T-helper 1 cell treated with Interleukin-12 subunit alpha and Interleukin-12 subunit beta and Interleukin-4 antibody, amounts not matched to agents 30 μg/mL and 1 μg/mL, for 36 hours (primary cell): Measurements from ENCODE around the gene MIXL1.
"Not testable (repeated sequence)": the region's sequence is repeated elsewhere in the genome, so short reads cannot be mapped to it uniquely, and the experiment has no call there.

Source experiments
- H3K27ac Mint-ChIP-seq: one replicate; pipeline ENCODE4 v1.8.0; 2021; ENCODE audit warnings: mild to moderate bottlenecking, mixed read lengths
- H3K27me3 Mint-ChIP-seq: one replicate; pipeline ENCODE4 v1.8.0; 2021; ENCODE audit warnings: low read depth, mixed read lengths
- H3K36me3 Mint-ChIP-seq: one replicate; pipeline ENCODE4 v1.8.0; 2021; ENCODE audit warnings: low read depth, mixed read lengths
- H3K4me1 Mint-ChIP-seq: one replicate; pipeline ENCODE4 v1.8.0; 2021; ENCODE audit warnings: low read depth, mixed read lengths
- H3K4me3 Mint-ChIP-seq: one replicate; pipeline ENCODE4 v1.8.0; 2021; ENCODE audit warnings: mild to moderate bottlenecking, moderate library complexity, mixed read lengths
- H3K9me3 Mint-ChIP-seq: one replicate; pipeline ENCODE4 v1.8.0; 2021; ENCODE audit warnings: mixed read lengths

The MIXL1 gene

DNA sequence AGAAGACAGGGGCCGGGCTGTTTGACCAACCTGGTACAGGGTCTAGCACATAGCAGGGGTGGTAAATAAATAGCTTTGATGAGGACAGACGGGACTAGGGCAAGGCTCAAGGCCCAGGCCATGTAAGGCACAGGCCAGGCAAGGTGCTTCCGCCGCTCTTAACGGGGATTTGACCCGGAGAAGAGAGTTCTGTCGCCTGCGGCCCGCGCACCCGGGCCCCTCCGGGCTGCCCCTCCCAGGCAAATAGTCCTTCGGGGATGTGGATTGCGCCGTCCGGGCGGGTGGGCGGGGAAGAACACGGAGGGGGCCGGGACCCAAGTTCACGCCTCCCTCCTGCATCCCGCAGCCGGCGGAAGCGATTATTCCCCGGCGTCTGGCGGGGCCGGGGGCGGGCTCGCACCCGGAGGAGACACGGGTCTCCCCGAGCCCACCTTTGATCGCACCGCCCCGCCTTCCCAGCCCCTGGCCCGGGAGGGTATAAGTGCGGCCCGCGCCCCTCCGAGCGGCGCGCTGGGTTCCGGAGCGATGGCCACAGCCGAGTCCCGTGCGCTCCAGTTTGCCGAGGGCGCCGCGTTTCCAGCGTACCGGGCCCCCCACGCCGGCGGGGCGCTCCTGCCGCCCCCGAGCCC is at the start of gene MIXL1:
Gene MIXL1 (plus strand): TSS at position 508 of the 629 bp plus-strand sequence. CDS start 18 bp downstream, at position 526.
- peaks cover 4% of the 10 kb centered on the region for H3K36me3 Mint-ChIP-seq
- H3K4me3 Mint-ChIP-seq, result peak within 1 kb of the TSS; percentile 70
- H3K27ac Mint-ChIP-seq, result no peak within 1 kb of the TSS
- no peaks in the 10 kb centered on the region for H3K9me3 Mint-ChIP-seq
- peaks cover 7% of the 10 kb centered on the region for H3K4me1 Mint-ChIP-seq
- H3K27me3 Mint-ChIP-seq, result peaks cover 50% of the 10 kb centered on the region

DNA sequence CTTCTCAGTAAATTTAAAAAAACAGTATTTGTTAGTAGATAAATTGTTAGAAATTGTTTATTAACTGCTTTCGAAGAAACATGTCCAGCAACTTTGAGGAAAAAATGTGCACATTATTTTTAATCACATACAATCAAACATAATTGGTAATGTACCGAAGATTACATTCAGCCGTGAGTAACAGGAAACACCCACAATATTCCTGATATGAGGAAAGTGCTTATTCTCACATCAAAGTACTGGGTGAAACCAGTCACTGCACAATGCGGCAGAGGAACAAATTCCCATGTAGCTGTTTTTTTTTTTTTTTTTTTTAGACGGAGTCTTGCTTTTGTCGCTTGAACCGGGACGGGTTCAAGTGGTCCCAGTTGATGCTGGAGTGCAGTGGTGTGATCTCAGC is 46.6 kb upstream of the MIXL1 start:
- H3K9me3 Mint-ChIP-seq, result peaks cover 3% of the 10 kb centered on the region
- no peak overlapping the region for H3K27ac Mint-ChIP-seq
- no peak overlapping the region for H3K4me3 Mint-ChIP-seq
- peaks cover 26% of the 10 kb centered on the region for H3K36me3 Mint-ChIP-seq
- H3K27me3 Mint-ChIP-seq, result no peaks in the 10 kb centered on the region
- H3K4me1 Mint-ChIP-seq, result peaks cover 19% of the 10 kb centered on the region

DNA sequence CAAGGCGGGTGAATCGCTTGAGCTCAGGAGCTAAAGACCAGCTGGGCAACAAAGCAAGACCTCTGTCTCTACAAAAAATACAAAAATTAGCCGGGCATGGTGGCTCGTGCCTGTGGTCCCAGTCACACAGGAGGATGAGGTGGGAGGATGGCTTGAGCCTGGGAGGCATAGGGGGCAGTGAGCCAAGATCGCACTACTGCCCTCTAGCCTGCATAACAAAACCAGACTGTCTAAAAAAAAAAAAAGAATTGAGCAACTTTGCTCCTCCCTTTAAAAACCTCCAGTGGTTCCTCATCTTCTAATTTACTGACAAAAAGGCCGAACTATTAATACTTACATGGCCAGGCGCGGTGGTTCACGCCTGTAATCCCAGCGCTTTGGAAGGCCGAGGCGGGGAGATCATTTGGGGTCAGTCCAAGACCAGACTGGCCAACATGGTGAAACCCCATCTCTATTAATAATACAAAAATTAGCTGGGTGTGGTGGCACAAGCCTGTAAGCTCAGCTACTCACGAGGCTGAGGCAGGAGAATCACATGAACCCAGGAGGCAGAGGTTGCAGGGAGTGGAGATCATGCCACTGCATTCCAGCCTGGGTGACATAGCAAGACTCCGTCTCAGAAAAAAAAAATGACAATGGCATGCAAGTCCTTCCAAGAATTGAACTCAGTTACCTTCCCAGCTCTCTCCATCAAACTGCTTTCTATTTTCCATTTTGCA is 41.3 kb upstream of the MIXL1 start:
- Mint-ChIP-seq H3K36me3 (peaks cover 26% of the 10 kb centered on the region), H3K4me1 (peaks cover 34% of the 10 kb centered on the region), H3K4me3 (no peak overlapping the region), H3K27ac (no peak overlapping the region), H3K27me3 (no peaks in the 10 kb centered on the region), H3K9me3 (peaks cover 3% of the 10 kb centered on the region)

DNA sequence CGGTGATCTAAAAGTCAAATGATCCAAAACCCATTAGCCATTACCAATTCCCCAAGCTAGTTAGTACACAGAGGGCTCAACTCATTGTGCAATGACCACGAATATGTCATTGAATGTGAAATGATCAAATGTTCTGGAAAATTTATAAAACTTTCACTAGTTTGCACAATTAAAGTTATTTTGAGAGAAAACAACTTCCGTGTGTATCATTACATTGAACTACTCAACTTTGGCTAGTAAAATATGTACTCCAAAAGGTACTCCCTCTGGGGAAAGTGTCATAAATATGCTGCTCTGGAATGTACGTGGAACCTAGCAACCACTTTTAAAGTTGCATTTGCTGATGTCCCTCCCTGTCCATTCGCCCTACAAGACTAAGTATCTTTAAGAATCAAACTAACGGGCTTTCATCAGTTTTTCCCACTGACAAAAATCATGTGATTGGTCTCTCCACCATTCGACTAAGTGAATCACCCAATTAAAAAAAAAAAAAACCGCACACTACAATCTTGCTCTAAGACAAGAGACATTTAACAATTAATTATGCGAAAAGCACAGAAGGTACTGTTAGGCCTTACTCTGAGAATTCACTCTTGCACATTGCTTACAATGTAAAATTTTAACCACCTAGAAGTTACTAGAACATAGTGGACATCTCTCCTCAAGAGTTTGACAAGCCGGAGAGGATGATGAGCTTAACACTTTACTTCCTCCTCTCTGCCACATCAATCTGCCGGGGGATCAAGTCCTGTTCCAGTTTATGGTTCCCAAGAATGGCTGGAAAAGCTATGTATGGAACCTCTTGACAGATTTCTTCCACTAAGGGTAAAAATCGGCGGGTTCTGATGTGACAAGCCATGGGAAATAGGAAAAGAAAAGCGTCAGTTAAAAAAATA is 38.1 kb upstream of the MIXL1 start:
- Mint-ChIP-seq H3K36me3 (peaks cover 11% of the 10 kb centered on the region), H3K4me3 (peak overlapping the region; percentile 97), H3K9me3 (no peaks in the 10 kb centered on the region), H3K27me3 (no peaks in the 10 kb centered on the region), H3K27ac (peak overlapping the region; percentile 94), H3K4me1 (peaks cover 23% of the 10 kb centered on the region)

DNA sequence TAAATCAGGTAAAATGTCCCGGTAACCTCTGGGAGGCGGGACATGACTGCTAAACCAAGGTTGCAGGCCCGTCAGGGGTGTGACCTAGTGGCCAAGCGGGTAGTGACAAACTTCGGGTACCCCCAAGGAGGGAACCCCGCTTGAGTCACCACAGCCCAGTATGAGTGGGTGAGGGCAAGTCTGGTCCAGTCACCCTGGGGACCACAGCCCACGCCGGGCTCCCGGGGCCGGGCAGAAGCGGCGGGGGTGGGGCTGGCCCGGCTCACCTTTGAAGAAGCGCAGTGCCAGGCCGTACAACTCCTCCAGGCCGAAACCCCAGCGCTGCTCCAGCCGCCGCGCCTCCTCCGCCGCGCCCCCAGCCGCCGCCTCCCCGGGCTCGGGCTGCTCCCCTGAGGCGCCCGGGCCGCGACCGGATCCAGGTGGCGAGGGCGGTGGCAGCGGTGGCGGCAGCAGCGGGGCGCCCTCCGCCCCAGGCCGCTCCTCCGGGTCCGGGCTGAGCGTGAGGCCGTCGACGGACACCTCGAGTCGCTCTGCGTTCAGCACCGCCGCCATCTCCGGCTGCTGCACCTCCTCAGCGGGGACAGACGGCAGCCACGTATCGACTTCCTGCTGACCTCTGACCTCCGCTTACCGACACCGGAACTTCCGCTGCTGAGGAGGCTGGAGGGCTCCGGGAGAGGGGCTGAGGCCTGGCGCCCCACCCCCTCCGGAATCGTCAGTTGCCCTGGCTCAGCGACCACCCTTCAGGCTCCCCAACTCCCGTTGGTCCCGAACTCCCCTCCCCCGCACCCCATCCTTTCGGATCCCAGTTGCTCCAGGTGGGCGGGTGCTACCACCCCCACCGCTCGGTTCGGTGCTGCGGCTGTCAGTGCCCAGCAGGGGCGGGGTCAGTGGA is 37.1 kb upstream of the MIXL1 start, which contains the start of gene ACBD3:
Gene ACBD3 (minus strand): TSS at position 618 of the 895 bp plus-strand sequence. CDS start 66 bp downstream, at position 552.
- Mint-ChIP-seq H3K4me3 (peak within 1 kb of the TSS; percentile 97), H3K27ac (peak within 1 kb of the TSS; percentile 94), H3K9me3 (no peaks in the 10 kb centered on the region), H3K27me3 (no peaks in the 10 kb centered on the region), H3K4me1 (peaks cover 23% of the 10 kb centered on the region), H3K36me3 (peaks cover 9% of the 10 kb centered on the region)

DNA sequence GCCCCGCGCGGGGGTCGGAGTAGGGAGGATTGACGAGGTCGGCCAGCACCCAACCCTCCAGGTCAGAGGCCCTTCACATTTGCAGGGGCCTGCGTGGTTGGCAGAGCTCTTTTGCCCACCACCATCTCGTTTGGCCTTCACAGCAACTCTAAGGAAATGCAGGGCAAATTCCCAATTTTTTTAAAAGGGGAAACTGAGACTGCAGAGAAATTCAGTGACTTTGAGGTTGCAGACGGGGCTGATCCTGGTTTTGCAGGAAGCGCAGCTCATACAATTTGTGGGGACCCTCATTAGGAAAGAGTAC is 36.5 kb upstream of the MIXL1 start:
- peak overlapping the region; percentile 91 for H3K4me3 Mint-ChIP-seq
- H3K4me1 Mint-ChIP-seq, result peaks cover 21% of the 10 kb centered on the region
- peaks cover 7% of the 10 kb centered on the region for H3K36me3 Mint-ChIP-seq
- H3K27ac Mint-ChIP-seq, result peak overlapping the region; percentile 89
- no peaks in the 10 kb centered on the region for H3K27me3 Mint-ChIP-seq
- H3K9me3 Mint-ChIP-seq, result no peaks in the 10 kb centered on the region

DNA sequence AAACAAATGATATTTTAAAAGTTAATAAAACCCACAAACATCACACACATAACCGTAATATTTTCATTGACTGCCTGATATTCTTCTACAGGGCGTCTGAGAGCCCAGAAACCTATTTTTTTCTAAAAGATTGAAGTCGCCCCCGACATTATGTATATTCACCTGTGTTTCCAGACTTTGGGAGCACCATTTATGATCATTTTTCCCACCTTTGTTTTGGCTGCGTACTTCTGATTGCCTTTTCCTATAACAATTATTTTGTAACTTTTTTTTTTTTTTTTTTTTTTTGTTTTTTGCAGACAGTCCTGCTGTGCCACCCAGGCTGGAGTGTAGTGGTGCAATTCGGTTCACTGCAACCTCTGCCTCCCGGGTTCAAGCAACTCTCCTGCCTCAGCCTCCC is 36.1 kb upstream of the MIXL1 start:
- peak overlapping the region; percentile 89 for H3K27ac Mint-ChIP-seq
- peak overlapping the region; percentile 91 for H3K4me3 Mint-ChIP-seq
- no peaks in the 10 kb centered on the region for H3K27me3 Mint-ChIP-seq
- H3K36me3 Mint-ChIP-seq, result peaks cover 7% of the 10 kb centered on the region
- no peaks in the 10 kb centered on the region for H3K9me3 Mint-ChIP-seq
- H3K4me1 Mint-ChIP-seq, result peaks cover 21% of the 10 kb centered on the region

DNA sequence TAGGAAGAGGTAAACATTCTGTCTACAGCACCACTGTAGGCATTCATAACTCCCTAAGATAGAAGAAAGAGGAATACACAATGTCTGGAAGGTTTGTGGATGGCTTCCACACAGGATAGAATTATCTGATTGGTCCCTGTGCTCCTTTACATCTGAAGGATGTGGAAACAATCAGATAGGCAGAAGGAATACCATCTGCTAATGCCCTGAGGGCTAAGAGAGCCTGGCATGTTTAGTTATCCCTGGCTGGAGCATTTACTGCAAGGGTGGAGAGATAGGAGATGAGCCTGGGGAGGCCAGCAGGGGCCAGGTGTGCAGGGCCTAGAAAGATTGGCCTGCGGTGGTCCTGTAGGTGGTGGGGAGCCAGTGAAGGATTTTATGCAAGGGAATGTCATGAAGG is 28.3 kb upstream of the MIXL1 start:
- peaks cover 4% of the 10 kb centered on the region for H3K27me3 Mint-ChIP-seq
- no peaks in the 10 kb centered on the region for H3K9me3 Mint-ChIP-seq
- peaks cover 3% of the 10 kb centered on the region for H3K4me1 Mint-ChIP-seq
- no peaks in the 10 kb centered on the region for H3K36me3 Mint-ChIP-seq
- no peak overlapping the region for H3K4me3 Mint-ChIP-seq
- no peak overlapping the region for H3K27ac Mint-ChIP-seq

DNA sequence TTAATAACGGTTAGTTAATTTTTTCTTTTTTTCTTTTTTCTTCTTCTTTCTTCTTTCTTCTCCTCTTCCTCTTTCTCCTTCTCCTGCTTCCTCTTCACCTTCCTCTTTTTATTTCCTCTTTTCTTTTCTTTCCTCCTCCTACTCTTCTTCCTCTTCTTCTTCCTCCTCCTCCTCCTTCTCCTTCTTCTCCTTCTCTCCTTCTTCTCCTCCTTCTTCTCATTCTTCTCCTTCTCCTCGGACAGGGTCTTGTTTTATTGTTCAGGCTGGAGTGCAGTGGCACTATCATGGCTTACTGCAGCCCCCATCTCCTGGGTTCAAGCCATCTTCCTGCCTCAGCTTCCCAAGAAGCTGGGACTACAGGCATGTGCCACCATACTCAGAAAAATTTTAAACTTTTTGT is 23.5 kb upstream of the MIXL1 start:
- no peaks in the 10 kb centered on the region for H3K9me3 Mint-ChIP-seq
- H3K27ac Mint-ChIP-seq, result no peak overlapping the region
- H3K36me3 Mint-ChIP-seq, result no peaks in the 10 kb centered on the region

DNA sequence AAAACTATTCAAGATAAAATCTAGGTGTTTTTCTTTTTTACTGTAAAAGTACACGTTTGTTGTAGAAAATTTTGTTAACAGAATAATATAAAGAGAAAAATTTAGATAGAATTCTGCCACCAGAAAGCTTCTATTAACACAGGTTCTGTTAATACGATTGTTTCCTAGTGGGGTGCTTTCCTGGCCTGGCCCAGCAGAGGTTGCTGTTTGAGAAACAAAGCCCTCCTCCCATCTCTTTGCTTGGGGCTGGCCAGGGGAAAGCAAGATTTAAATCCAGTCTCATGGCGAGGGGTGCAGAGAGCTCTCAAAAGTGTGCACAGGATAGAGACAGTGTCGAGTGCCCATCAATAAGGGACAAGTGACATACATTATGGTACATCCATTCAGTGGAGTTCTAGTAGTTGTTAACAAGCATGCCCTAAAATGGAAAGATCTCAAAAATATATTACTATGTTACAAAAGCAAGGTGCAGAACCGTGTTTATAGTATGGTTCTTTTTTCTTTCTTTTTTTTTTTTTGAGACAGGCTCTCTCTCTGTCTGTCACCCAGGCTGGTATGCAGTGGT is 22.4 kb upstream of the MIXL1 start:
- Mint-ChIP-seq H3K4me3 (no peak overlapping the region), H3K27me3 (peaks cover 13% of the 10 kb centered on the region), H3K9me3 (no peaks in the 10 kb centered on the region), H3K4me1 (peaks cover 3% of the 10 kb centered on the region), H3K27ac (no peak overlapping the region), H3K36me3 (no peaks in the 10 kb centered on the region)

More for the DNA sequence above, 23.5 kb upstream of the MIXL1 start:
- H3K4me1 Mint-ChIP-seq, result peaks cover 3% of the 10 kb centered on the region
- H3K4me3 Mint-ChIP-seq, result no peak overlapping the region
- H3K27me3 Mint-ChIP-seq, result peaks cover 13% of the 10 kb centered on the region

DNA sequence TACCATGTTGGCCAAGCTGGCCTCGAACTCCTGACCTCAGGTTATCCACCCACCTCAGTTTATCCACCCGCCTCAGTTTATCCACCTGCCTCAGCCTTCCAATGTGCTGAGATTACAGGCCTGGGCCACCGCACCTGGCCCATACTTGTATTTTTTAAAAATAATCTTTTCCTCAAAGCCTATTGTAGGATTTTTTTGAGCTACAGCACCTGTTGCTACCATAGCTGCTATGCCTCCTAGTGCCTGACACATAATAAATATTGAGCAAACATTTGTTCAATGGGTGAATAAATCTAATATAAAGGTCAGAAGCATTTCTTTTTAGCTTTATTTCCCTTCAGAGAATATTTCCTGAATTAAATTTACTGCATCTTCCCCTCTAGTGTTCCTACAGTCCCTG is 21.2 kb upstream of the MIXL1 start:
- Mint-ChIP-seq H3K36me3 (no peaks in the 10 kb centered on the region), H3K27ac (no peak overlapping the region), H3K4me1 (no peaks in the 10 kb centered on the region), H3K4me3 (no peak overlapping the region), H3K27me3 (peaks cover 13% of the 10 kb centered on the region), H3K9me3 (no peaks in the 10 kb centered on the region)

DNA sequence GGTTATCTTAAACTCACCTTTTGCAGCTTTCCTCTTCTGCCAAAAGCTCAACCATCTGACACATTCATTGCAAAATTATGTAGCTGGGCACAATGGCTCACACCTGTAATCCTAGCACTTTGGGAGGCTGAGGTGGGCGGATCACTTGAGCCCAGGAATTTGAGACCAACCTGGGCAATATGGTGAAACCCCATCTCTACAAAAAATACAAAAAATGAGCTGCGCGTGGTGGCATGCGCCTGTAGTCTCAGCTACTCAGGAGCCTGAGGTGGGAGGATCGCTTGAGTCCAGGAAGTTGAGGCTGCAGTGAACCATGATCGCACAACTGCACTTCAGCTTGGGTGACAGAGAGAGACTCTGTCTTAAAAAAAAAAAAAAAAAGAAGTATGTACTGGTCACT is 20.8 kb upstream of the MIXL1 start:
- not testable (repeated sequence) for H3K4me1 Mint-ChIP-seq, H3K4me3 Mint-ChIP-seq, H3K9me3 Mint-ChIP-seq, H3K27ac Mint-ChIP-seq, H3K36me3 Mint-ChIP-seq
- H3K27me3 Mint-ChIP-seq, result peaks cover 13% of the 10 kb centered on the region

DNA sequence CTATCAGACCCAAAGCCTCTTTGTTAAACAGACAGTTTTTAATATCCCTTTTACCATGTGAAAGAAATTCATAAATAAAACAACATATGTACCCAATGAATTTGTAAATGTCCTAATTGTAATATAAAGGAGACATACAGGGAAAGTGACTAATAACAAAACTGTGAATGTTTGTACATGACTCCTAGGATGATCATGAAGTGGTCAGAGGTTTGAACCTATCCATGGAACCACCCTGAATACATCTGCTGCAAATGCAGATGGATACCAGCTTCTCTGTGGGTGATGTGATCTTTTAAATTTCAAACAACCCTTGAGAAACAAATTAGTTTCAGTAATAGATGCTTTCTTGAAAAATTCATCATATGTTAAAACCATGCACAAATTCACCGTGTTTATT is 20.2 kb upstream of the MIXL1 start:
- Mint-ChIP-seq H3K36me3 (no peaks in the 10 kb centered on the region), H3K4me3 (no peak overlapping the region), H3K27ac (no peak overlapping the region), H3K27me3 (peaks cover 13% of the 10 kb centered on the region), H3K9me3 (no peaks in the 10 kb centered on the region), H3K4me1 (no peaks in the 10 kb centered on the region)

DNA sequence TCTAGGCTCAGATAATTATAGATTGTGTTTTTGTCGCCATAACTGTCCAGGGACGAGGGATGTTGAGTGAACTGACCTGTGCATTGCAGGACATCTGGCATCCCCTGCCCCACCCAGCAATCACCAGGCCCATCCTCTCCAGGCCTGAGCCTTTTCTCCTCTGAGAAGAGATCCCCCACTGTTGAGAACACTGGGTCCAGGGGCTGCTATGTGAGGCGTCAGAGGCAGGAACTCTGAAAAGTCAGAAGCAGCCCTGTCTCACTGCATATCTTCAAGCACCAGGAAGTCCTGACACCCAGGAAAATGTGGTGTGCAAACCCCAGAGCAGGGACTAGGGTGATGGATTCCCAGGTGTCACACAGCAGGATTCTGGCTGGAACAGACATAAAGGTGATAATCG is 19.8 kb upstream of the MIXL1 start:
- H3K36me3 Mint-ChIP-seq, result no peaks in the 10 kb centered on the region
- H3K4me1 Mint-ChIP-seq, result no peaks in the 10 kb centered on the region
- no peak overlapping the region for H3K4me3 Mint-ChIP-seq
- H3K9me3 Mint-ChIP-seq, result no peaks in the 10 kb centered on the region
- peaks cover 13% of the 10 kb centered on the region for H3K27me3 Mint-ChIP-seq
- H3K27ac Mint-ChIP-seq, result no peak overlapping the region
